Neuron (in vitro differentiated cells): ENCODE data around the gene ASTL.

Experiments used
- H2AFZ ChIP-seq: one replicate; pipeline ENCODE4 v1.6.1; 2013; ENCODE audit warnings: low read depth, mild to moderate bottlenecking, inconsistent platforms, low read length, moderate library complexity
- H3K27me3 ChIP-seq: one replicate; pipeline ENCODE4 v1.6.1; 2013; ENCODE audit warnings: low read length; ENCODE audit not compliant: insufficient read depth
- H3K36me3 ChIP-seq: one replicate; pipeline ENCODE4 v1.6.1; 2013; ENCODE audit warnings: low read length; ENCODE audit not compliant: insufficient read depth
- H3K4me1 ChIP-seq: one replicate; pipeline ENCODE4 v1.6.1; 2013; ENCODE audit warnings: low read length; ENCODE audit not compliant: insufficient read depth
- H3K4me3 ChIP-seq: 2 replicates; pipeline ENCODE4 v1.5.1; 2013; ENCODE audit warnings: mild to moderate bottlenecking, low read length, moderate library complexity
- H3K9me3 ChIP-seq: one replicate; pipeline ENCODE4 v1.6.1; 2013; ENCODE audit warnings: low read length

The ASTL gene

DNA sequence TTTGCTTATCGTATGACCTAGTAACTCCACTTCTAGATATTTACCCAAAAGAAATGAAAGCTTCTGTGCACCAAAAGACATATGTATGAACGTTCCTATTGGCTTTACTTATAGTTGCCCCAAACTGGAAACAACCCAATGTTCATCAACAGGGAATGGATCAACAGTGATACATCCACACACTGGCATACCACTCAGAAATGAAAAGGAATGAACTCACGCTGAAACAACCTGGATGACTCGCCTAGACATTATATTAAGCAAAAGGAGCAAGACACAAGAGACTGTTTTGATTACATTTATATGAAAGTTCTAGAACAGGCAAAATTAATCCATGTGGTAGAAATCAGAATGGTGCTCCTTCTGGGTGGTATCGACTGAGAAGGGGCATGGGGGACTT, 40.9 kb downstream of the ASTL start:
- no peak overlapping the region for H3K4me3 ChIP-seq
- H3K9me3 ChIP-seq = no peaks in the 10 kb centered on the region
- H3K36me3 ChIP-seq = no peaks in the 10 kb centered on the region
- no peak overlapping the region for H2AFZ ChIP-seq
- no peaks in the 10 kb centered on the region for H3K4me1 ChIP-seq
- peaks cover 6% of the 10 kb centered on the region for H3K27me3 ChIP-seq

DNA sequence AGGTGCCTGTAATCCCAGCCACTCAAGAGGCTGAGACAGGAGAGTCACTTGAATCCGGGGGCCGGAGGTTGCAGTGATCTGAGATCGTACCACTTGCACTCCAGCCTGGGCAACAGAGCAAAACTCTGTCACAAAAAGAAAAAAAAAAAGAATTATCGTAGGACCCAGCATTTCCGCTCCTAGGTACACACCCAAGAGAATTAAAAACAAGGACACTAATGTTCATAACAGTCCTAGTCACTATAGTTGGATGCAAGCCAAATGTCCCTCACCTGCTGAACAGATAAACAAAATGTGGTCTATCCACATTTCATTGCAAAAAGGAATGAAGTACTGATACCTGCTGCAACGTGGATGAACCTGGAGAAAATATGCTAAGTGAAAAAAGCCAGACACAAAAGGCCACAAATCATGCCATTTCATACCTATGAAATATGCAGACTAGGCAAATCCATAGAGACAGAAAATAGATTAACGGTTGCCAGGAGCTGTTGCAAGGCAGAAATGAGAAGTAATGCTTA, 43.1 kb downstream of the ASTL start:
- H3K9me3 ChIP-seq = no peaks in the 10 kb centered on the region
- no peak overlapping the region for H3K4me3 ChIP-seq
- H3K27me3 ChIP-seq = peaks cover 3% of the 10 kb centered on the region
- H2AFZ ChIP-seq = no peak overlapping the region
- no peaks in the 10 kb centered on the region for H3K4me1 ChIP-seq
- no peaks in the 10 kb centered on the region for H3K36me3 ChIP-seq

DNA sequence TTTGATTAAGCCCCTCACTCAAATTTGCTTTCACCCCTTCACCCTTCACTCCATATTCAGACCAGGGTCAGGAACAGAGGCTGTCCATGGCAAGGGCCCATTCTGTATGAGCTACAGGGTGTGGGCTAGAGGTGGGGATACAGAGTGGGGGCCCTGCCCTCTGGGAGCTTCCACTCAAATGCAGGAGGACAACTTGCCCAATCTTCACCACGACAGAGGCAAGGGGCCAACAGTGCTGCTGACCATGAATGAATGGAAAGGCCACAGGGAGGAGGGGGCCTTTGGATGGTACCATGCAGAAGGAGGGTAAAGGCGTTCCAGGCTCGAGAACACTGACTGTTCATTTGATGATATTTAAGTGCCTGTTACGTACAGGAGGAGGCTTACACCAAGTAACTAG, 44.8 kb downstream of the ASTL start:
- Histone ChIP-seq H2AFZ (no peak overlapping the region), H3K36me3 (no peaks in the 10 kb centered on the region), H3K4me1 (no peaks in the 10 kb centered on the region)

GRCh38 chr2:96092951-96093350, 45.4 kb downstream of the ASTL start:
- Histone ChIP-seq H3K4me3 (no peak overlapping the region), H3K4me1 (no peaks in the 10 kb centered on the region), H2AFZ (no peak overlapping the region), H3K9me3 (no peaks in the 10 kb centered on the region), H3K27me3 (peaks cover 3% of the 10 kb centered on the region), H3K36me3 (no peaks in the 10 kb centered on the region)

More for the DNA sequence above, 44.8 kb downstream of the ASTL start:
- Histone ChIP-seq H3K27me3 (peaks cover 3% of the 10 kb centered on the region), H3K4me3 (no peak overlapping the region), H3K9me3 (no peaks in the 10 kb centered on the region)

- Histone ChIP-seq H3K4me3 (no peak overlapping the region), H3K36me3 (no peaks in the 10 kb centered on the region), H3K9me3 (no peaks in the 10 kb centered on the region), H3K27me3 (peaks cover 3% of the 10 kb centered on the region), H2AFZ (no peak overlapping the region), H3K4me1 (no peaks in the 10 kb centered on the region)
Observed at GRCh38 chr2:96092573-96092877, 45.8 kb downstream of the ASTL start.

DNA sequence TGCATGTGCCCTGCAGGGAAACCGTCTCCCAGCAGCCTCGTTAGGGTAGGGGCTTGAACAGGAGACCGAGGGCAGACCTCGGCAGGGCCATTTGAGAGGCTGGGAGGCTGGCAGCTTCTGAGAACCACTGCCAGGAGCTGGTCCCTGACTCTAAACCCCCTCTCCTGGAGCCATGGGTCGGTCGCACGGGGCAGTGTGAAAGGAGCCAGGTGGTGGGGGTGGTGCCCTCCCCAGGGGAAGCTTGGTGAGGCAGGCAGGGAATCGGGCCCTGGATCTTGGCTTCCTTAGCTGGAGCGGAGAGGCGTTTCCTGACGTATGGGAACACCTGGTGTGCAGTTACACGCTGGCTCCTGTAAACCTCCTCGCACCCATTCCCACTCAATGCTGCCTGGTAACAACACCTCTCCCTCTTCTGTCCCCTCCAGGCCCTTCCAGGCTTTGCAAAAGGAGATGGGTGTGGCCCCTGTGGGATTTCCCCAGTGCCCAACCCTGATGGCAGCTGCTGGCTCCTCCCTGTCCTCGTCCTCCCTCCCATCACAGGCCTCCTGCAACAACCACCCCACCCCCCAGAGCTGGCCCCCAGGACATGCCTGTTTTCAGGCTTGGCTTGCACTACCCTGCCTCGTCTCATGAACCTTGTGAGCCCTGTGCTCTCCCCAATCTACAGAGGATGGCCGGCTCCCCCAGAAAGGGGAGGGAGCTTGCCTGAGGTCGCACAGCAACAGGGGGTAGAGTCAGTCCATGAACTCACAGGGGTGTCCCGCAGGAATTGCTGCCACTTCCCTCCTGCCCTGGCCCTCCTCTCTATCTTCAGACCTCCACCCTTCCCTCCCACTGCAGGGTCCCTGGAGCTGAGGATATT, 46.4 kb downstream of the ASTL start:
- no peak overlapping the region for H2AFZ ChIP-seq
- no peaks in the 10 kb centered on the region for H3K9me3 ChIP-seq
- H3K4me1 ChIP-seq = no peaks in the 10 kb centered on the region
- no peaks in the 10 kb centered on the region for H3K36me3 ChIP-seq
- H3K27me3 ChIP-seq = peaks cover 3% of the 10 kb centered on the region
- H3K4me3 ChIP-seq = no peak overlapping the region

DNA sequence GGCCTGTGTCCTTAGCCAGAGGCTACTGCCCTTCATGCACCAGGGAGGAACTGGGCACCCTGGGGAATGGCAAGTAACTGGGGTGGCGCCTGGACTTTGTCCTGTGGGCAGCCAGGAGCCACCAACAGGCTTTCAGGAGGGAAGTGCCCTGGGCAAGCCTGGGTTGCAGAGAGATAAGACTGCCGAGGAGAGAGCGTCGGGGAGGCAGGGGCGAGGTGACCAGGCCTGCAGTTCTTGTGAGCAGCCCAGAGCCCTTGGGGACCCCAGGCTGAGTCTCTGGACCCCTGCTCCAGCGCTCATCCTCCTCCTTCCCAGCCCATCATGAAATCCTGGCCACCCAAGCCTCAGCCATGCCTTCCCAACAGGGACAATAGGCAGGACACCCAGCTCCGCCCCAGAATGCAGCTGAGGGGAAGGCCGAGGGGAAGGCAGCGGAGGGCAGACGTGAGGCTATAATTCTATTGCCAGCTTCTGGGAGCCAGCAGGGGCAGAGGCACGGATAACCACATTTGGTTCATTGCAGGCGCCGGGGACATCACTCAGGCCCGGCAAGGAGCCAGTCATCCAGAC, 47.1 kb downstream of the ASTL start:
- no peaks in the 10 kb centered on the region for H3K9me3 ChIP-seq
- no peak overlapping the region for H2AFZ ChIP-seq
- no peak overlapping the region for H3K4me3 ChIP-seq
- H3K4me1 ChIP-seq = no peaks in the 10 kb centered on the region
- H3K36me3 ChIP-seq = no peaks in the 10 kb centered on the region
- H3K27me3 ChIP-seq = peaks cover 3% of the 10 kb centered on the region

- no peaks in the 10 kb centered on the region for H3K4me1 ChIP-seq
- no peak overlapping the region for H2AFZ ChIP-seq
- H3K27me3 ChIP-seq = peaks cover 3% of the 10 kb centered on the region
- no peaks in the 10 kb centered on the region for H3K36me3 ChIP-seq
- no peak overlapping the region for H3K4me3 ChIP-seq
- no peaks in the 10 kb centered on the region for H3K9me3 ChIP-seq
Observed at GRCh38 chr2:96090196-96090926, 47.9 kb downstream of the ASTL start.

DNA sequence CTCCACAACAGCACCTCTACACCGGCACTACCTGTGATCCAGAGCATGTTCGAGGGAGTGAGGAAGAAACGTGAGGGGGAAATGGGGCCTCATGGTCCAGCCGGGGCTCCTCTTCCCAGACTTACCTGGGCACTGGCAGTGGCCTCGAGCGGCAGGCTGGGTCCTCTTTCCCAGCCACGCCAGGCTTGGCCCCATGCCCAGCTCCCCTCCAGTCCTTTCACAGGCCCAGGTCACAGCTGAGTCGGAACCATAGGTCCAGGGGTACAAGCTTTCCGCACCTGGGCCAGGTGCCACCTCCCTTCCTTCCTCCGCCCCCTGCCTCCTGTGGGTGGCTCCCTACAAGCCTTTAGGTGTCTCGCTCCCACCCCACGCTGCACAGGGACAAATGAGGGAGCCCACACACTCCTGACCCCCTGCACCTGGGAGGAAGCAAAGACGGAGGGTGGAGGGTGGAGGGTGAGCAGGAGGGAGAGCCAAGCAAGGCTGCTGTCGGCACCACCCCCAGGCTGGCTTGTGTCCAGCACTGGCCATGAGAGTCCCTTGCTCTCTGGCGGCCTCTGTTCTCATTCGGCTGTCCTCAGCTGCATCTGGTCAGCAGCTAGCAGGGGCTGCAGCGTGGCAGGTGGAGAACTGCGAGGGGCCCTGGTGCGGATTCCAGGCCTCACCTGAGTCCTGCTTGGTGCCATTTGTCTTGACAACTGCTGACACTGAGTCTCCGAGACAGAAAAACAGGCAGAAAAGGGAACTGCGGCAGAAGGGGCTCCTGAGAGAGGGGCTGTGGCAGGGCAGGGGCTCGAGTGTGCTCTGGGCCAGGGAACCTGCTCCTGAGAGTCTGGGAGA, 48.7 kb downstream of the ASTL start:
- H2AFZ ChIP-seq = no peak overlapping the region
- no peaks in the 10 kb centered on the region for H3K4me1 ChIP-seq
- no peaks in the 10 kb centered on the region for H3K9me3 ChIP-seq
- no peaks in the 10 kb centered on the region for H3K36me3 ChIP-seq
- H3K4me3 ChIP-seq = no peak overlapping the region
- peaks cover 3% of the 10 kb centered on the region for H3K27me3 ChIP-seq

- Histone ChIP-seq H3K4me3 (no peak overlapping the region), H3K4me1 (no peaks in the 10 kb centered on the region), H3K27me3 (peaks cover 3% of the 10 kb centered on the region), H2AFZ (no peak overlapping the region), H3K36me3 (no peaks in the 10 kb centered on the region), H3K9me3 (no peaks in the 10 kb centered on the region)
Observed at GRCh38 chr2:96088340-96089335, 49.7 kb downstream of the ASTL start.

DNA sequence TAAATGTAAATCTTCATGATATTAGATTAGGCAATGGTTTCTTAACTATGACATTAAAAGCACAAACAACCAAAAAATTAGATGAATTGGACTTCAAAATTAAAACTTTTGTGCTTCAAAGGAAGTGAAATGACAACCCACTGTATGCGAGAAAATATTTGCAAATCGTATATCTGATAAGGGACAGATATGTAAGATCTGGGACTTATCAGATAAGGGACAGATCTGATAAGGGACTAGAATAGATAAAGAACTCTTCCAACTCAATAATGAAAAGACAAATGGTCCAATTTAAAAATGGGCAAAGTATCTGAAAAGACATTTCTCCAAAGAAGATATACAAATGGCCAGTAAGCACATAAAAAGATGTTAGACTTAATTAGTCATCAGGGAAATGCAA, 51.2 kb downstream of the ASTL start:
- Histone ChIP-seq H3K9me3 (no peaks in the 10 kb centered on the region), H2AFZ (no peak overlapping the region), H3K4me1 (no peaks in the 10 kb centered on the region), H3K36me3 (no peaks in the 10 kb centered on the region), H3K4me3 (no peak overlapping the region), H3K27me3 (peaks cover 4% of the 10 kb centered on the region)
